HEK293 (cell line): ENCODE data around the gene JAML.

Experiments
- CTCF ChIA-PET: fragments of 350-600 bp; formaldehyde crosslinking; extraction: SDS; loops from one replicate; lab custom pipeline; 2021; ENCODE audit warnings: antibody characterized with exemption; lab: Yijun Ruan, JAX
- POLR2A ChIA-PET: fragments of 300-600 bp; formaldehyde crosslinking; extraction: SDS; loops from one replicate; lab custom pipeline; 2020; ENCODE audit warnings: antibody characterized with exemption, inconsistent platforms; lab: Yijun Ruan, JAX
- H3K27ac ChIP-seq: fragments of 200-500 bp; sonication (Bioruptor generic); 2 replicates; pipeline ENCODE4 v1.5.1; 2014; ENCODE audit warnings: low read depth, low read length, control low read depth, inconsistent platforms; ENCODE audit errors: extremely low read depth
- H3K36me3 ChIP-seq, 2 experiments: fragments of 200-500 bp in 1 of 2; sonication (Bioruptor generic) in 1 of 2; 1 replicate in 1 of 2; 2 replicates in 1 of 2; pipeline ENCODE4 v1.5.1; 2014 to 2017; ENCODE audit warnings: inconsistent platforms in 2 of 2, low read length in 2 of 2; ENCODE audit not compliant: control insufficient read depth in 2 of 2, insufficient read depth in 1 of 2
- H3K4me1 ChIP-seq: fragments of 200-500 bp; sonication (Bioruptor generic); 2 replicates; pipeline ENCODE4 v1.5.1; 2014; ENCODE audit warnings: mild to moderate bottlenecking, low read length, inconsistent platforms; ENCODE audit not compliant: control insufficient read depth, insufficient read depth
- H3K4me3 ChIP-seq: 2 replicates; pipeline ENCODE4 v1.5.1; 2011; ENCODE audit warnings: low read depth, mild to moderate bottlenecking, control low read depth, low read length, moderate library complexity
- H3K9me3 ChIP-seq: fragments of 200-500 bp; sonication (Bioruptor generic); 2 replicates; pipeline ENCODE4 v1.5.1; 2014; ENCODE audit warnings: low read depth, low read length, inconsistent platforms; ENCODE audit not compliant: control insufficient read depth, insufficient read depth
- BCL11B ChIP-seq: fragments of 450-650 bp; formaldehyde crosslinking; IDR thresholded peaks from 2 replicates; pipeline ENCODE4 v1.5.1; 2016; ENCODE audit warnings: low read depth, missing biosample characterization, missing genetic modification characterization
- FEZF1 ChIP-seq: fragments of 450-650 bp; formaldehyde crosslinking; IDR thresholded peaks from 2 replicates; pipeline ENCODE4 v1.5.1; 2016; ENCODE audit warnings: missing biosample characterization, missing genetic modification characterization
- GFI1B ChIP-seq: fragments of 450-650 bp; formaldehyde crosslinking; IDR thresholded peaks from 2 replicates; pipeline ENCODE4 v1.5.1; 2016; ENCODE audit warnings: missing biosample characterization, missing genetic modification characterization
- HOXA7 ChIP-seq: sonication (generic); formaldehyde crosslinking; IDR thresholded peaks from 2 replicates; pipeline ENCODE4 v1.8.1; 2022; ENCODE audit warnings: missing genetic modification reagents, borderline replicate concordance
- KLF17 ChIP-seq: fragments of 450-650 bp; formaldehyde crosslinking; IDR thresholded peaks from 2 replicates; pipeline ENCODE4 v1.5.1; 2016; ENCODE audit warnings: missing biosample characterization, missing genetic modification characterization
- ZBTB10 ChIP-seq: fragments of 450-650 bp; formaldehyde crosslinking; IDR thresholded peaks from 2 replicates; pipeline ENCODE4 v1.5.1; 2016; ENCODE audit warnings: missing biosample characterization, missing genetic modification characterization
- ZBTB11 ChIP-seq: fragments of 450-650 bp; formaldehyde crosslinking; conservative IDR thresholded peaks from 2 replicates; pipeline ENCODE4 v1.5.1; 2016; ENCODE audit warnings: low read depth, missing biosample characterization, missing genetic modification characterization
- ZBTB26 ChIP-seq: fragments of 450-650 bp; formaldehyde crosslinking; optimal IDR thresholded peaks from 2 replicates; pipeline ENCODE3; 2016; ENCODE audit warnings: missing biosample characterization, mild to moderate bottlenecking, missing genetic modification characterization
- ZNF114 ChIP-seq: fragments of 450-650 bp; formaldehyde crosslinking; IDR thresholded peaks from 2 replicates; pipeline ENCODE4 v1.5.0; 2017; ENCODE audit warnings: missing biosample characterization, missing genetic modification characterization
- ZNF140 ChIP-seq: fragments of 450-650 bp; formaldehyde crosslinking; IDR thresholded peaks from 2 replicates; pipeline ENCODE4 v1.5.1; 2016; ENCODE audit warnings: missing biosample characterization, missing genetic modification characterization
- ZNF202 ChIP-seq: fragments of 450-650 bp; formaldehyde crosslinking; IDR thresholded peaks from 2 replicates; pipeline ENCODE4 v1.5.1; 2016; ENCODE audit warnings: missing biosample characterization, missing genetic modification characterization, borderline replicate concordance
- ZNF280C ChIP-seq: fragments of 450-650 bp; formaldehyde crosslinking; IDR thresholded peaks from 2 replicates; pipeline ENCODE4 v1.5.1; 2016; ENCODE audit warnings: missing biosample characterization, missing genetic modification characterization
- ZNF571 ChIP-seq: fragments of 450-650 bp; formaldehyde crosslinking; IDR thresholded peaks from 2 replicates; pipeline ENCODE4 v1.5.0; 2017; ENCODE audit warnings: missing biosample characterization, missing genetic modification characterization
- ZNF776 ChIP-seq: fragments of 450-650 bp; formaldehyde crosslinking; IDR thresholded peaks from 2 replicates; pipeline ENCODE4 v1.5.0; 2017; ENCODE audit warnings: missing biosample characterization, missing genetic modification characterization, borderline replicate concordance
- ZNF785 ChIP-seq: fragments of 450-650 bp; formaldehyde crosslinking; IDR thresholded peaks from 2 replicates; pipeline ENCODE4 v1.5.1; 2016; ENCODE audit warnings: missing biosample characterization, missing genetic modification characterization
- ZNF830 ChIP-seq: fragments of 450-650 bp; IDR thresholded peaks from 2 replicates; pipeline ENCODE4 v1.5.0; 2018; ENCODE audit warnings: missing biosample characterization, missing genetic modification characterization, low read depth, mild to moderate bottlenecking, moderate library complexity
- TF ChIP-seq, protein P1 (sequence below): fragments of 450-650 bp; formaldehyde crosslinking; IDR thresholded peaks from 2 replicates; pipeline ENCODE4 v1.5.1; 2016; ENCODE audit warnings: missing biosample characterization, missing genetic modification characterization

Gene JAML

GRCh38 chr11:118227865-118228785 is 3.3 kb upstream of the JAML start:
- TF ChIP-seq ZNF776 (no peak), ZBTB10 (tag by site-specific recombination) (no peak), ZNF280C (tag by site-specific recombination) (no peak), HOXA7 (no peak), ZBTB26 (no peak), ZNF785 (tag by site-specific recombination) (no peak), ZNF140 (no peak), ZBTB11 (tag by site-specific recombination) (no peak), KLF17 (no peak), ZNF202 (tag by site-specific recombination) (no peak), BCL11B (tag by site-specific recombination) (no peak), GFI1B (no peak), FEZF1 (no peak), ZNF114 (tag by site-specific recombination) (no peak), ZNF830 (no peak), ZNF571 (tag by site-specific recombination) (no peak)
- TF ChIP-seq, protein P1, sequence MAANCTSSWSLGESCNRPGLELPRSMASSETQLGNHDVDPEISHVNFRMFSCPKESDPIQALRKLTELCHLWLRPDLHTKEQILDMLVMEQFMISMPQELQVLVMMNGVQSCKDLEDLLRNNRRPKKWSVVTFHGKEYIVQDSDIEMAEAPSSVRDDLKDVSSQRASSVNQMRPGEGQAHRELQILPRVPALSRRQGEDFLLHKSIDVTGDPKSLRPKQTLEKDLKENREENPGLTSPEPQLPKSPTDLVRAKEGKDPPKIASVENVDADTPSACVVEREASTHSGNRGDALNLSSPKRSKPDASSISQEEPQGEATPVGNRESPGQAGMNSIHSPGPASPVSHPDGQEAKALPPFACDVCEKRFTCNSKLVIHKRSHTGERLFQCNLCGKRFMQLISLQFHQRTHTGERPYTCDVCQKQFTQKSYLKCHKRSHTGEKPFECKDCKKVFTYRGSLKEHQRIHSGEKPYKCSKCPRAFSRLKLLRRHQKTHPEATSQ (tag by site-specific recombination): no peak
- H3K36me3 ChIP-seq: no peaks in the 10 kb centered on the region
- H3K9me3 ChIP-seq: no peaks in the 10 kb centered on the region
- H3K4me1 ChIP-seq: no peaks in the 10 kb centered on the region
- no peak overlapping the region for H3K4me3 ChIP-seq
- no peak overlapping the region for H3K27ac ChIP-seq
- ChIA-PET POLR2A (no interaction called here), CTCF (no interaction called here)
